ENCODE data around the gene RNF187. TPM values are rescaled to one million over a fixed set of nuclear protein-coding genes. Genes with fewer than 3 reads are reported as not detected.
A peak's percentile ranks its signal among the peaks of the same experiment; 100 is the strongest.

RNF187 gene
- polyA plus RNA-seq, 1 experiment = 106 TPM

DNA sequence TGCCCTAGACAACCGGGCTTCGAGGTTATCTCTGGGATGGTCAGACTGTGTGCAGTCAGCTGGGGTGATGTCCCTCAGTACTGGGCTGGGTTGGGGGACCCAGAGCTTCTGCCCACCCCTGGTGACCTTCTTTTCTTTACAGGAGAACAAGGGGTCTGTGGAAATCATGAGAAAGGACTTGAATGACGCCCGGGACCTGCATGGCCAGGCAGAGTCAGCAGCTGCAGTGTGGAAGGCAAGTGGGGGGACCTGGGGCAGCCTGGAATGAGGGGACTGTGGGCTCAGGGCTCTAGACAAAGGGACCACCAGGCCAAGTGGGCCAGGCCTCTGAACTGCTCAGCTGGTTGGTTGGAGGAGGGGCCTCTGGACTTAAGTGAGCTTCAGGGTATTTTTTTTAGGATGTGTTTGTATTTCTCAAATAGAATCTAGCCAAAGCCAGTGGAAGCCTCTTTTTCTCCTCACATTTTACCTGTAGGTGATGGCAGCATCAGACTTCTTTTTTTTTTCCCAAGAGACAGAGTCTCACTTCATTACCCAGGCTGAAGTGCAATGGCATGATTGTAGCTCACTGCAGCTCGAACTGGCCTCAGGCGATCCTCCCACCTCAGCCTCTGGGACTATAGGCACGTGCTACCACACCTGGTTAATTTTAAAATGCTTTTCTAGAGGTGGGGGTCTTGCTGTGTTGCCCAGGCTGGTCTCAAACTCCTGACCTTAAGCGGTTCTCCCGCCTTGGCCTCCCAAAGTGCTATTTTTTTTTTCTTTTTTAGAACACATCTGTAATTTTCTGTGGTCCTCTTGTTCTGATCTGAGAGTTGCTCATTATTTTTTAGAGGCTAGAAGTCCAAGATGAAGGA, 1.9 kb downstream of the RNF187 start:
- CTCF ChIA-PET = interaction anchor here (0.6 to 1.5 kb wide), 3 partner anchors 26 to 174 kb away, joined by 3 to 5 read pairs (median 4); no protein-coding TSS in a partner anchor
- no peak for DNase-seq (ENCODE audit: low read depth)

DNA sequence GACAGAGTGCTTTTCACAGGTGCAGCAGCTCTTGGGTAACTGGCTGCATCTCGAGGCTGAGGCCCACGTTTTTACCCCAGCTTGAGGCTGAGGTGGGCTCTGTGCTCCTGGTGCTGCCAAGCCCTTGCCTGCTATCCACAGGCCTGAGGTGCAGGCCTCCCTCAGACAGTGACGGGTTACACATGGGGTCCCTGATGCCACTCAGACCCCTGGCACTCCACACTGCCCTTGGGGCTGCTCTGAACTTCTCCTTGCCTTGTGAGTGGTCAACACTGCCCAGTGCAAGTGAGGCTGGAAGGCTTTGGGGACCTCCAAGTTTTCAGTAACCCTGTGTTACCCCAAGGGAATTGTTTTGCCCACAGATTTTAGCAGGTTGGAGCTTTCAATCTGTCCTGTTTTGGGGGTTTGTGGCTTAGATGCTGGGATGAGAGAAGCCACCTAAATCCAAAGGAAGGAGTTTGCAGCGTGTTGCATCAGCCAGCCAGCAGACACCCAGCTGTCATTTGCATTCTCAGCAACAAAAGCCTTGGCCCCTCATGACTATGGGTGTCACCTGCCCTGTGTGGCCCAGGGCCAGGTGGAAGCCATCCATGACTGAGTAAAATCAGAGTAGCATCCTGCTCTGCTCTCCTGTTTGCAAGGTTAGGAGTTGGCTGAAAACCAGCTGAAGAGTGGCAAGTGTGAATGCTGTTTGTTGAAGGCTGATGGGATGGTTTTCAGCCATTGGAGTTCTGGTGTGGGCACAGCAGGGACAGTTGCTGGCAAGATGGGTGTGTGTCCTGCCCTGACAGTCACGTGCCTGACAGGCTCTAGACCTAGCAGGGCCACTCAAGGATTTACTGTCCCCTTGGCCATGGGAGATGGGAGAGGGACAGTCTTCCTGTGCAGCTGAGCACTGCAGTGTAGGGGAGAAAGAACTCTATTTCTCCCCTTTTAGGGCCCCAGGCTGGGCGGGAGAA, 3.2 kb downstream of the RNF187 start:
- peak; percentile 26 for DNase-seq (ENCODE audit: low read depth)
- POLR2A ChIA-PET = no interaction called here
- no peak overlapping the region for H3K4me3 ChIP-seq (ENCODE audit: low read depth, low read length)
- no peaks in the 10 kb centered on the region for H3K27me3 ChIP-seq (ENCODE audit: control insufficient read depth, insufficient read depth, low read length)
- TF ChIP-seq, protein P1, sequence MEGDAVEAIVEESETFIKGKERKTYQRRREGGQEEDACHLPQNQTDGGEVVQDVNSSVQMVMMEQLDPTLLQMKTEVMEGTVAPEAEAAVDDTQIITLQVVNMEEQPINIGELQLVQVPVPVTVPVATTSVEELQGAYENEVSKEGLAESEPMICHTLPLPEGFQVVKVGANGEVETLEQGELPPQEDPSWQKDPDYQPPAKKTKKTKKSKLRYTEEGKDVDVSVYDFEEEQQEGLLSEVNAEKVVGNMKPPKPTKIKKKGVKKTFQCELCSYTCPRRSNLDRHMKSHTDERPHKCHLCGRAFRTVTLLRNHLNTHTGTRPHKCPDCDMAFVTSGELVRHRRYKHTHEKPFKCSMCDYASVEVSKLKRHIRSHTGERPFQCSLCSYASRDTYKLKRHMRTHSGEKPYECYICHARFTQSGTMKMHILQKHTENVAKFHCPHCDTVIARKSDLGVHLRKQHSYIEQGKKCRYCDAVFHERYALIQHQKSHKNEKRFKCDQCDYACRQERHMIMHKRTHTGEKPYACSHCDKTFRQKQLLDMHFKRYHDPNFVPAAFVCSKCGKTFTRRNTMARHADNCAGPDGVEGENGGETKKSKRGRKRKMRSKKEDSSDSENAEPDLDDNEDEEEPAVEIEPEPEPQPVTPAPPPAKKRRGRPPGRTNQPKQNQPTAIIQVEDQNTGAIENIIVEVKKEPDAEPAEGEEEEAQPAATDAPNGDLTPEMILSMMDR (IDR thresholded peaks at IDR 0.05; ENCODE audit: insufficient read depth, low read depth, low read length) = no peak
- CTCF ChIA-PET = interaction anchor here (1.2 to 1.7 kb wide), 3 partner anchors 10 to 32 kb away, joined by 3 to 14 read pairs (median 5); a partner anchor contains a TSS
- peaks cover 34% of the 10 kb centered on the region for H3K36me3 ChIP-seq (ENCODE audit: control insufficient read depth, insufficient read depth, low read length)

More for the DNA sequence above, 1.9 kb downstream of the RNF187 start:
- Histone ChIP-seq H3K4me3 (ENCODE audit: low read depth, low read length) (peak overlapping the region; percentile 68), H3K27me3 (ENCODE audit: control insufficient read depth, insufficient read depth, low read length) (no peaks in the 10 kb centered on the region), H3K36me3 (ENCODE audit: control insufficient read depth, insufficient read depth, low read length) (peaks cover 23% of the 10 kb centered on the region)
- TF ChIP-seq, protein P1 (IDR thresholded peaks at IDR 0.05; ENCODE audit: insufficient read depth, low read depth, low read length) = no peak
- POLR2A ChIA-PET = no interaction called here

DNA sequence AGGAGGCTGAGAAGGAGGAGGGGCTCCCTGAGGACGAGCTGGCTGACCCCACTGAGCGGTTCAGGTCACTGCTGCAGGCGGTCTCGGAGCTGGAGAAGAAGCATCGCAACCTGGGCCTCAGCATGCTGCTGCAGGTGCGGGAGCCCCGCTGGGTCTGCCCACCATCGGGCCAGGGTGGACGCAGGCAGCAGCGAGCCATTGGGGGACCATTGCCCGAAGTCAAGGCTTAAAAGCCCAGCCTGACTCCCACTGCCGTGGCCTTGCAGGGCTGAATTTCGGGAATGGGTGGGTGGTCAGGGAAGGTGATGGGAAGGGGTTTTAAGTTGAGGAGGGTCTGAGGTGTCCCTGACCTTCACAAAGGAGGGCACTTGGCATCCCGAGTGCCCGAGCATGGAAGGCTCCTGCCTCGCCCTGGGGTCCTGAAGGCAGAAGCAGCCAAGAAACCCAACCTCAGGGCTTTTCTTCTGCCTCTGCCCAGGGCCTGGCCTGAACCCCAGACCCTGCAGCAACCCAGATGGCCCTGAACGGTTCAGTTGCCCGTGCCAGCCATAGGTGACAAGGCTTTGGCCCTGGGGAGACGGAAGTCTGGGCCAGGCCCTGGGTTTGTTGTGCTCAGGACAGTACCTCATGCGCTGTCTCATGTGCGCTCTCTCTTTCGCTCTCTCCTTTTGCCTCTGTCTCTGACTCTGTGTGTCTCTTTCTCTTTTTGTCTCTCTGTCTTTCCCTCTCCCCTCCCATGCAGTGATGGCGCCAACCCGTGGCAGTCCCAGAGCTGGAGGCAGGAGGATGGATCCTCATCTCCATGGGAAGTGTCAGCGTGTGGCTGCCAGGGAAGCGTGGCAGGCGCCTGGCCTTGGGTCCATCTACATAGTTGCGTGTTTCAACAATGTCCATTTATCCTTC, 6.2 kb downstream of the RNF187 start:
- H3K27me3 ChIP-seq (ENCODE audit: control insufficient read depth, insufficient read depth, low read length) = no peaks in the 10 kb centered on the region
- TF ChIP-seq, protein P1 (IDR thresholded peaks at IDR 0.05; ENCODE audit: insufficient read depth, low read depth, low read length) = no peak
- peaks cover 36% of the 10 kb centered on the region for H3K36me3 ChIP-seq (ENCODE audit: control insufficient read depth, insufficient read depth, low read length)
- H3K4me3 ChIP-seq (ENCODE audit: low read depth, low read length) = no peak overlapping the region
- ChIA-PET POLR2A (no interaction called here), CTCF (no interaction called here)
- no peak for DNase-seq (ENCODE audit: low read depth)

DNA sequence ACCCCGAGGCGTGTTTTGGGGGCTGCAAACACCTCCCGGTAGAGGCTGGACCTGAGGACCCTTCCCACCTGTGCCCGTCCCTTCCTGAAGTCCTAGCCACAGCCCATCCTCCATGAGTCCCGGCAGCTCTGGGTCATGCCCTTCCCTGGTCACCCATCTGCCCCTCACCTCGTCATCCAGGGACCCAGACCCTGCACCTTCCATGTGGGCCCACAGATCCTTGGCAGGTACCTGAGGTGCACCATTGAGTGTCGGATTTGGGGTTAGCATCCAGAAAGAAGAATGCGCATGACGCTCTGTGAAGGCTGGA, 6.8 kb downstream of the RNF187 start:
- peaks cover 36% of the 10 kb centered on the region for H3K36me3 ChIP-seq (ENCODE audit: control insufficient read depth, insufficient read depth, low read length)
- H3K4me3 ChIP-seq (ENCODE audit: low read depth, low read length) = no peak overlapping the region
- no peak for DNase-seq (ENCODE audit: low read depth)
- ChIA-PET POLR2A (no interaction called here), CTCF (no interaction called here)
- TF ChIP-seq, protein P1 (IDR thresholded peaks at IDR 0.05; ENCODE audit: insufficient read depth, low read depth, low read length) = no peak
- no peaks in the 10 kb centered on the region for H3K27me3 ChIP-seq (ENCODE audit: control insufficient read depth, insufficient read depth, low read length)

Measured in BJ (cell line).